HAP-1 (cell line): ENCODE data around the gene XCL1.
"Not testable (repeated sequence)": the region's sequence is repeated elsewhere in the genome, so short reads cannot be mapped to it uniquely, and the experiment has no call there.

Experiments used
- DNase-seq, 2 experiments: peaks; one replicate each; pipeline ENCODE4 v3.0.0-alpha.2; 2016 to 2020; ENCODE audit warnings: low spot score in 2 of 2
- H3K27me3 ChIP-seq: fragments of 250-450 bp; sonication (Bioruptor Pico); 2 replicates; pipeline ENCODE4 v1.5.1; 2020; ENCODE audit warnings: low read depth, mild to moderate bottlenecking, moderate library complexity
- H3K36me3 ChIP-seq: fragments of 250-450 bp; sonication (Bioruptor Pico); replicated peaks from 2 replicates; pipeline ENCODE4 v1.5.1; 2020; ENCODE audit warnings: mild to moderate bottlenecking
- H3K4me1 ChIP-seq: fragments of 250-450 bp; sonication (Bioruptor Pico); 2 replicates; pipeline ENCODE4 v1.5.1; 2020; ENCODE audit warnings: mild to moderate bottlenecking
- H3K4me3 ChIP-seq: fragments of 250-450 bp; sonication (Bioruptor Pico); 2 replicates; pipeline ENCODE4 v1.5.1; 2020; ENCODE audit warnings: mild to moderate bottlenecking, moderate library complexity
- H3K9me3 ChIP-seq: fragments of 250-450 bp; sonication (Bioruptor Pico); 2 replicates; pipeline ENCODE4 v1.5.1; 2020; ENCODE audit warnings: mild to moderate bottlenecking, moderate library complexity
- in situ Hi-C: fragments of 300-500 bp; cut with MboI; formaldehyde crosslinking; loops from 3 replicates; pipeline ENCODE4 v1.14.3; 2020; ENCODE audit warnings: low sequenced_read_pairs, inconsistent platforms, mixed read lengths

XCL1 gene

DNA sequence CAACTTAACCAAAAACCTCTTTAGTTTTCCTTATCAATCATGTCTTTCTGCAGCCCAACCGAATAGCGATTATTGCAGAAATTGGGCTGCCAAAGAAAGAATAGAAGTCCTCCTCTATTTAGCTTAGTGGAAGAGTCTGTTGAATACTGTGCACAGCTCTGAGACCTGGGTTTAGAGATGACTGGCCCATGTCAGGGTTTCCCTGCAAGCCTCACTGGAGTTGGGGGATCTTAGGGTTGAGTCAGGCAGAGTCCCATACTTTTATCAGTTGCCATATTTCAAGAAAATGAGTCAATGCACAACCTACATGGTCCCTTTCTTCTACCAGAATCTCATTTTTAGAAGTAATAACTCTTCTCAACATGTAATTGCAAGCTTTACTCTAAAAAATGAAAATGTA, 3.9 kb downstream of the XCL1 start:
- in situ Hi-C loops, H3K36me3 ChIP-seq, H3K4me3 ChIP-seq, DNase-seq, H3K9me3 ChIP-seq, H3K4me1 ChIP-seq, H3K27me3 ChIP-seq: not testable (repeated sequence)

DNA sequence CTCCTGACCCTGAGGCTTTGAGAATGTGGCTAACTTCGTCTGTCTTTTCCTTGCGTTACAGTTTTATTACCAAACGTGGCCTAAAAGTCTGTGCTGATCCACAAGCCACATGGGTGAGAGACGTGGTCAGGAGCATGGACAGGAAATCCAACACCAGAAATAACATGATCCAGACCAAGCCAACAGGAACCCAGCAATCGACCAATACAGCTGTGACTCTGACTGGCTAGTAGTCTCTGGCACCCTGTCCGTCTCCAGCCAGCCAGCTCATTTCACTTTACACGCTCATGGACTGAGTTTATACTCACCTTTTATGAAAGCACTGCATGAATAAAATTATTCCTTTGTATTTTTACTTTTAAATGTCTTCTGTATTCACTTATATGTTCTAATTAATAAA, 4.6 kb downstream of the XCL1 start:
- H3K4me3 ChIP-seq, H3K4me1 ChIP-seq, H3K36me3 ChIP-seq, in situ Hi-C loops, H3K9me3 ChIP-seq, DNase-seq, H3K27me3 ChIP-seq: not testable (repeated sequence)

DNA sequence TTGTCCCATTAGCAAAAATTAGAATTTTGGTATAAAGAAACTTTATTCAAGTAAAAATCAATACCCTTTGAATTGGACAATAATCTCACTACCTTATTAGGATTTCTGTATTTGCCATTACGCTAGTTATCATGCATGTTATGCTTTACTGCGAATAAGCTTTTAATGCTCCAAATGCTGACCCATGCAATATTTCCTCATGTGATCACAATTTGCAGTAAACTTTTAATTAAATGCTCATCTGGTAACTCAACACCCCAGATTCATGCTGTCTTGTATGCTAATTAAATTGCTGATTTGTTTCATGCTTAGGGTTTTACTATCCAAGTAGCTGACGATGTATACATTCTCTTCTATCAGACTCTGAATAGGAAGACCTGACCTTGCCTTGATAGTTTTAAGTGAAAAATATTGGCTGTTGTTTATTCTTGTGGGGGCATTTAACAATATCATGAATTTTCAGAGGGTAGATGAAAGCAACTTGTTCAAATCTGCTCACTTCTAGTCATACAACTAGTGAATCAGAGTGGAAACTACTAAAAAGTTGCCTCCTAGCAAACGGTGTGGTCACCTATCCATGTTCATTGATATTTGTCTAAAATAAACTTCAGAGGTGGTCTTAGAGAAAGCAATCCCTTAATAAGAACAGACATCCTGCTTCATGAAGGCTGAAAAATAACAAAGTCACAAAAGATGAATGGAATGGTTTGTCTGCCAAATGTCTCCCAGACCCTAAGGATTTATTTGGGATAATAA, 5.6 kb downstream of the XCL1 start:
- Histone ChIP-seq H3K9me3 (no peaks in the 10 kb centered on the region), H3K36me3 (no peaks in the 10 kb centered on the region), H3K27me3 (no peaks in the 10 kb centered on the region), H3K4me3 (no peak overlapping the region), H3K4me1 (no peaks in the 10 kb centered on the region)
- in situ Hi-C loops: no loop called here
- no peak for DNase-seq

DNA sequence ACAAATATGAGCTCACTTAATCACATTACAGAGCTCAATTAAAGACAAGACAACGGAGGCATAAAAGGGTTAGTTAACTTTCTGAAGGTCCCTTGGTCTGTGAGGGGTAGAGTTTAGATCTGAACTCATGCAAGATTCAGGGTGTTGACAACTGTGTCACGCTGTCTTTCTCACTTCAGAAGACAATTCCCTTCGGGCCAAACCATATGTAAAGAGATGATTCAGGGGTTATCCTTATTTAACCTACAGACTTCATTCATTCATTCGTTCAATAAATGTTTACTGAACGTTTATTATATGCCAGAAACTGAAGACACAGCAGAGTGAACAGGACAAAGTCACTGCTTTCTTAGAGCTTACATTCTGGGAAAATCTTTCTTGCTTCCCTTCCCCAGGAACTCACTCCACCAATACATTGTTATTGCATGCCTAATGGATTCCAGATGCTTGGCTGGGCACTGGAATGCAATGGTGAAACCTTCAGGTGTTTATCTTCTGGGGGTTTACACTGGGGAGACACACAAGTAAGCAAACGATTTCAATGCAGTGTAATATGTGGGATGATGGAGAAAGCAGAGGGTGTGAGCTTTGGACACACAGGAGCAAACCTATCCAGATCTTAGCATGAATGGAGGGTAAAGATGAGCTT, 6.4 kb downstream of the XCL1 start:
- no peak overlapping the region for H3K4me3 ChIP-seq
- H3K9me3 ChIP-seq: no peaks in the 10 kb centered on the region
- no peaks in the 10 kb centered on the region for H3K36me3 ChIP-seq
- no peaks in the 10 kb centered on the region for H3K27me3 ChIP-seq
- in situ Hi-C loops: no loop called here
- no peak for DNase-seq
- no peaks in the 10 kb centered on the region for H3K4me1 ChIP-seq

DNA sequence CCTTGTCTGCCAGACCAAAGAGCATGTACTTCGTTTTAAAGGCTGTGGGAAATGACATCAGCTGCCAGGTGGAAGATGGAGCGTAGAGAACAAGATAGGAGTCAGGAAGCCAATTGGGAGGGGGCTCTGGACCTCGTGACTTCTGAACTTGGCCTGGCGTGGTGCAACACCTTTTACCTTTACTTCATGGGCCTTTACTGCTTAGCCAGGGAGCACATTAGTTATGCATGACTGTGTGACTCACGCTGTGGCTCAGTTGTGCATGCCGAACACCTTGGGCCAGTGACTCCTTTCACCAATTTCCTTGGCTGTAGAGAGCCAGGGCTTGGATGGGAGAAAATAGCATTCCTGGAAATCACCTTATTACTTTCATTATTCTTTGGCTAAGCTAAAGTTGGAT, 7.2 kb downstream of the XCL1 start:
- in situ Hi-C loops: no loop called here
- Histone ChIP-seq H3K27me3 (no peaks in the 10 kb centered on the region), H3K4me1 (no peaks in the 10 kb centered on the region), H3K36me3 (no peaks in the 10 kb centered on the region), H3K9me3 (no peaks in the 10 kb centered on the region), H3K4me3 (no peak overlapping the region)
- no peak for DNase-seq

DNA sequence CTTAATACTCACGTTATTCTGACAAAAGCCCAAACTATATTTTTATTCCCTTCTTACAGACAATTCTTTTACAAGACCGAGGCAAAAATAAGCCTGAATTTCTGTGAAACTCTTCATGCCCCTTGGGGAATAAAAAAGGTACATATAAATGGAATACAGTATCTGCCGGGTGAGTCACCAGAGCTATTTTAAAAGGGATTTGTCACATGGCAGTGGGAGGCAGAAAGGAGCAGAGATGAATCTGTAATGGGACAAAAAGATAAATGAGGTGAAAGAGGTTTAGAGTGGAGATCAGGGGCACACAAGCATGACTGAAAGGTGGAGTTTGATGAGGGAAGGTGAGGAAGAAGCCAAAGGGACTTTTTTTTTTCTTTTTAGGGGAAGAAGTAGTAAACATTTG, 8.8 kb downstream of the XCL1 start:
- no peak for DNase-seq
- Histone ChIP-seq H3K9me3 (no peaks in the 10 kb centered on the region), H3K36me3 (no peaks in the 10 kb centered on the region), H3K4me3 (no peak overlapping the region), H3K4me1 (no peaks in the 10 kb centered on the region), H3K27me3 (no peaks in the 10 kb centered on the region)
- in situ Hi-C loops: no loop called here

DNA sequence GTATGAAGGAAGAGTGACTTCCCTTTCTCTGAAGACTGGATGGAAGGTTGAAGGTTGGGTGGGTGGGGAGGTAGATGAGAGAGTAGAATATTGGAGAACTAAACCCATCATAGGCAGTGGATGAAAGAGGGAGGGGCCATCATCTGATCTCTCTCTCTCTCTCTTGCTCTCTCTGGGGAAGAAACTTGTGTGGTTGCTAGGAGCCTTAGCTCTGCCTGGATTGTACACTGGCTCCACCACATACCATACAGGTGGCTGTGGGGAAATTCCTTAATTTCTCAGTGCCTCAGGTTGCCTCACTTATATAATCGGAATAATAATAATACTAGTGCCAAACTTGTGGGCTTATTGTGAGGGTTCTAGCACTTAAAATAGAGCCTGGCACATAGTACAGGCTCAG, 9.5 kb downstream of the XCL1 start:
- in situ Hi-C loops: no loop called here
- H3K27me3 ChIP-seq: no peaks in the 10 kb centered on the region

DNA sequence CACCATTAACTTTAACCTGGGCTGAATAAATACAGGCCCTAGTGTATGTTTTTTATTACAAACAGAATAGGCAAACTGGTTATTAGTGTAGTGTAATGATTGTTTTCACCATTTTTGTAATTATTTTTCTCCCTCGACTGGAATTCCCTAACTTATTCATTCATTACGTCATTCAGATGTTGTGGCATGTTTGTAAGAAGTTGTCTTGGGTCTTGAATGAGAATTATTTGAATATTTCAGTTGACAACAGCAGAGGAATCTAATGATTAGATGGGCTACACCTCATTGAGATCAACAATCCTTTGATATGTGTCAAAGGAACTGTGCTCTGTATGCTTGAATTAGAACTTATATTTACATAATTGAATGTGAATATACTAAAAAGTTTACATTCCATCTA, 12.8 kb downstream of the XCL1 start:
- no peaks in the 10 kb centered on the region for H3K36me3 ChIP-seq
- no peak for DNase-seq
- H3K27me3 ChIP-seq: no peaks in the 10 kb centered on the region
- H3K4me1 ChIP-seq: no peaks in the 10 kb centered on the region
- H3K9me3 ChIP-seq: no peaks in the 10 kb centered on the region
- no peak overlapping the region for H3K4me3 ChIP-seq
- in situ Hi-C loops: no loop called here

More for the DNA sequence above, 9.5 kb downstream of the XCL1 start:
- Histone ChIP-seq H3K36me3 (no peaks in the 10 kb centered on the region), H3K9me3 (no peaks in the 10 kb centered on the region), H3K4me3 (no peak overlapping the region), H3K4me1 (no peaks in the 10 kb centered on the region)
- DNase-seq: no peak

DNA sequence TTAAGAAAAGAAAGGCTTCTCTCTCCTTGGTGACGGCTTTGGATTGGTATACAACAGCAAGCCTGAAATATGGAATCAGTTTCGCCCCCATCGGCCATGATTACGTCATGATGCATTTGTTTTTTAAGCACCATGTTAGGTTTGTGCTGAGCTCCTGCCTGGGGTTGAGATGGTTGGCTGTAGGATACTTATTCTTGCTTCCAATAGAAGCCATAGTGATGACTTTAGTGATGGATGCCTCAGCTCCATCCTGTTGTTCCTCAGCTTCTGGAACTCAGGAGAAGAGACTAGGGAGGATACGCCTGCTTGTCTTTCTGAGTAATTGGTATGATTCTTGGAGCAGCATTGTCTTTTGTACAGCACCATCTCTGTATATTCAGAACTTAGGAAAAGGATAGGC, 14.7 kb downstream of the XCL1 start:
- no peak for DNase-seq
- in situ Hi-C loops: no loop called here
- Histone ChIP-seq H3K4me1 (no peaks in the 10 kb centered on the region), H3K36me3 (no peaks in the 10 kb centered on the region), H3K4me3 (no peak overlapping the region), H3K27me3 (no peaks in the 10 kb centered on the region), H3K9me3 (no peaks in the 10 kb centered on the region)

DNA sequence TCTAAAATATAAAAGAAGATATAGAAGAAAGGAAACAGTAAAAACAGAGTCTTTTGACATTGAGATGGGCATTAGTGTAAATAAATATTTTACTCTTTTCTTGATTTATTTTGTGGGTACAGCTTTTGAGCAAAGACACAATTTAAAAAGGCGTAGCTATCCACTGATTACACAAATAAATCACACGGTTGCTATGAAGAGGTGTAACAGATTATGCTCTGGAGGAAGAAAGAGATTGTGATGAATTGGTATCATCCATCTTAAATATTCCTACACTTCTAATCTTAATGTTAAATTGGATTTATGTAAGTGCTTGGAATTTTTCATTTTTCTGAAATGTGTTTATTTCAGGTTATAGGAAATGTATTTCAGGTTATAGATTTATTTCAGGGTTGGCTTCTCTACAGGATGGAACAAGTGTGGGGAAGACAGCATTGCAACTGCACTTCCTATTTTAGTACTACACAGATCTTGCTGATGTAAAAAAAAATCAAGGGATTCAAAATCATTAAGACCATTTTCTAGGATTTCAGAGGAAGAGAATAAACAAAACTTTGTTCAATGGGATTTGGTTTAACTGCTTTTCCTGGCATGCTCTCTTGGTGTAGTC, 15.3 kb downstream of the XCL1 start:
- in situ Hi-C loops: no loop called here
- DNase-seq: no peak
- Histone ChIP-seq H3K27me3 (no peaks in the 10 kb centered on the region), H3K9me3 (no peaks in the 10 kb centered on the region), H3K4me3 (no peak overlapping the region), H3K36me3 (no peaks in the 10 kb centered on the region), H3K4me1 (no peaks in the 10 kb centered on the region)

DNA sequence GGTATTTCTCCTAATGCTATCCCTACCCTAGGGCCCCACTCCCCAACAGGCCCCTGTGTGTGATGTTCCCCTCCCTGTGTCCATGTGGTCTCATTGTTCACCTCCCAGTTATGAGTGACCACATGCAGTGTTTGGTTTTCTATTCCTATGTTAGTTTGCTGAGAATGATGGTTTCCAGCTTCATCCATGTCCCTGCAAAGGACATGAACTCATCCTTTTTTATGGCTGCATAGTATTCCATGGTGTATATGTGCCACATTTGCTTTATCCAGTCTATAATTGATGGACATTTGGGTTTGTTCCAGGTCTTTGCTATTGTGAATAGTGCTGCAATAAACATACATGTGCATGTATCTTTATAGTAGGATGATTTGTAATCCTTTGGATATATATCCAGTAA, 19.0 kb downstream of the XCL1 start:
- in situ Hi-C loops, H3K4me3 ChIP-seq, DNase-seq, H3K9me3 ChIP-seq, H3K4me1 ChIP-seq, H3K36me3 ChIP-seq, H3K27me3 ChIP-seq: not testable (repeated sequence)

DNA sequence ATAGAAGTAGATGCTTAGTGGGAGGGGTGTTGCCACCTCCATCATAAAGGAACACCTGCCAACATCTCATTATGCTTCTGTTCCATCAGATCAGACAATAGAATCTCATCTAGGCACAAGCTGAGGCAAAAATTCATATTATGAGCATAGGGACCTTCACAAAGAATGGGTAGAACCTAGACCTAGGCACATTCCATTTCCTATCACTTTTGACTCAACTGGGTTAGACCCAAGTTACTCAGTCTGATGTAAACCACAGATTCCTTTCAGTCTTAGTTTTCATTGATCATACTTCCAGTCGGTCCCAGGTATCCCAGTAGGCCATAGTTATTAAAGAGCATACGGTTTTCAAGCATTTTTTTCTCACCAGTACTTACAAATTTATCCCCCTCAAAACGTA, 21.7 kb downstream of the XCL1 start:
- no peak for DNase-seq
- in situ Hi-C loops: no loop called here
- Histone ChIP-seq H3K4me1 (no peaks in the 10 kb centered on the region), H3K4me3 (no peak overlapping the region), H3K9me3 (no peaks in the 10 kb centered on the region), H3K36me3 (no peaks in the 10 kb centered on the region), H3K27me3 (no peaks in the 10 kb centered on the region)

DNA sequence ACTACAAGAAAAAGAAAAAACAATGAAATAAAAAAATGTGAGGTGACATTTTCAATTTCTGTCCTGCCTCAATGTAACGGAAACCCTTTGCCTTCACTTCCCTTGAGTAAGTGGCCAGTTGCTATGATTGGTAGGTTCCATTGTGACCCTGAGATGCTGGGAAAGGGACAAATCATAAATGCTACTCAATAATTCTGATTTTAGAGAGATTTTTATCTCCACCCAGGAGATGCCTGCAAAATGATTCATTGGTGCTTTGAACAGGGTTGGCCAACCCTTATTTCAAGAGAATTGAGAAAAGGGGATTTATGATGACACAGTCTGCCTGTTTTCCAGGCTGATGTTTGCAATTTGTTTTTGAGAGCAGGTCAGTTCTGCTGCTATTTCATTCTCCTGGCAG, 22.5 kb downstream of the XCL1 start:
- Histone ChIP-seq H3K36me3 (no peaks in the 10 kb centered on the region), H3K4me3 (no peak overlapping the region), H3K4me1 (no peaks in the 10 kb centered on the region), H3K27me3 (no peaks in the 10 kb centered on the region), H3K9me3 (no peaks in the 10 kb centered on the region)
- no peak for DNase-seq
- in situ Hi-C loops: no loop called here

DNA sequence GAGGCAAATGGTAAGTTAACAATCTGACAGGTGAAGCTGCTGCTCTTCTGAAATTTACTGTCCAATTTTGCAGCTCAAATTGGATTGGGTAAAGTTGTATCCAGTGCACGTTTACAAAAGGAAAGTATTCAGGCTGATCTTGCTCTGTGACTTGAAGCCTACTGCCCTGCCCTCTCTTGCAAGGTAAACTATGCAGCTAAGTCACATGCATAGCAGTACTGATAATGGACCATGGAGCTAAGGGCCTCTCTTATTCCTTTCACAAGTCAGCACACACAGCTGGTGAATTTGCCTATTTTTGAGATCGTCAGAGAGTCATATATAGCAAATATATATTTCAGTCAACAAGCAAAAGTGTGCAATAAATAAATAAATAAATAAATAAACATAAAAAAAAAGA, 23.2 kb downstream of the XCL1 start:
- H3K4me1 ChIP-seq: no peaks in the 10 kb centered on the region
- H3K4me3 ChIP-seq: no peak overlapping the region
- H3K9me3 ChIP-seq: no peaks in the 10 kb centered on the region
- in situ Hi-C loops: loop anchor here (25.0 kb wide), 2 partner anchors 513 to 738 kb away; partner anchors contain the start of gene ATP1B1
- H3K27me3 ChIP-seq: no peaks in the 10 kb centered on the region
- no peaks in the 10 kb centered on the region for H3K36me3 ChIP-seq
- DNase-seq: no peak
